ENCODE data around the gene SLC4A3. TPM values are rescaled to one million over a fixed set of nuclear protein-coding genes. Genes with fewer than 3 reads are reported as not detected.

Gene SLC4A3
- polyA plus RNA-seq, 1 of the 3 experiments (the other 2 are of a cell fraction): 12.3 TPM

DNA sequence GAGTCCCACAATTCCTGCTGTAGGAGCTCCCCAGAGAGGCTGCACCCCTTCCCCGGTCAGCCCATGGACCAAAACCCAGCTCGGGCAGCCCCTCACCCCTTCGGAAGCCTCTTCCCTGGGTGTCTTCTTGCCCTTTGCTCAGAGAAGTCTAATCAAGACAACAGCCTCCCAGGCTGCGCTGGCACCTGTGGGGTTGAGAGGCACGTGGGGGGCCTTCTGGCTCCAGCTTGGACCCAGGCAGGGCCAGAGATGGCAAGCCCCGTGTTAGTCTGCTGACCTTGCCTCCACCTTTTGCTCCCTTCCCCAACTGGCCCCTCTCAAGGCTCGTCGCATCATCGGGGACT lies 10.4 kb downstream of the SLC4A3 start:
- no peak overlapping the region for H3K9ac ChIP-seq
- no peak overlapping the region for H3K27ac ChIP-seq (ENCODE audit: low read depth in 2 of 2, low read length in 1 of 2)
- WGBS (ENCODE audit: low lambda C conversion rate): 79% methylated on average over 5 of the region's 9 CpGs
- no peak for TF ChIP-seq RFX5 (IDR thresholded peaks at IDR 0.05; ENCODE audit: low read length)
- no peak for TF ChIP-seq EZH2phosphoT487 (IDR thresholded peaks at IDR 0.05; ENCODE audit: borderline replicate concordance, low read depth)
- TF ChIP-seq TCF12 (IDR thresholded peaks at IDR 0.05): no peak
- no peak for TF ChIP-seq NRF1 (IDR thresholded peaks at IDR 0.05; ENCODE audit: low read depth, low read length)
- no peak for TF ChIP-seq EP300 (IDR thresholded peaks at IDR 0.05; ENCODE audit: borderline replicate concordance in 1 of 2, low read depth in 1 of 2, low read length in 1 of 2)
- no peak for TF ChIP-seq MEF2A (IDR thresholded peaks at IDR 0.05; ENCODE audit: borderline replicate concordance, low read depth)
- peaks cover 0 to 8% of the 10 kb centered on the region in 2 experiments; a peak in 1 of 4 replicates for H3K4me1 ChIP-seq (ENCODE audit: control insufficient read depth in 1 of 2, insufficient read depth in 2 of 2, low read depth in 1 of 2, low read length in 1 of 2)
- POLR2A ChIA-PET: interaction anchor here (1.3 kb wide), 1 partner anchor 11 kb away, joined by 4 read pairs; no protein-coding TSS in a partner anchor
- H3K4me3 ChIP-seq (ENCODE audit: low read depth in 2 of 2, low read length in 1 of 2): no peak overlapping the region
- H3K9me3 ChIP-seq: no peaks in the 10 kb centered on the region
- H4K20me1 ChIP-seq (ENCODE audit: insufficient read depth): no peaks in the 10 kb centered on the region
- H3K4me2 ChIP-seq: no peak overlapping the region
- H2AFZ ChIP-seq (ENCODE audit: low read depth): no peak overlapping the region
- CTCF ChIA-PET: interaction anchor here (1.0 to 2.1 kb wide), 4 partner anchors 11 to 234 kb away, joined by 3 to 7 read pairs (median 5); no protein-coding TSS in a partner anchor
- H3K27me3 ChIP-seq (ENCODE audit: insufficient read depth): no peaks in the 10 kb centered on the region
- DNase-seq: no peak
- H3K36me3 ChIP-seq (replicated peaks in 1 of 2; ENCODE audit: control insufficient read depth in 1 of 2, insufficient read depth in 2 of 2, low read length in 1 of 2): peaks cover 0 to 3% of the 10 kb centered on the region in 2 experiments
- no peaks in the 10 kb centered on the region for H3K79me2 ChIP-seq (ENCODE audit: insufficient read depth)
- no peaks in the 10 kb centered on the region for H3K9me2 ChIP-seq
- peaks cover 4% of the 10 kb centered on the region for H3F3A ChIP-seq (replicated peaks; ENCODE audit: insufficient read depth)

DNA sequence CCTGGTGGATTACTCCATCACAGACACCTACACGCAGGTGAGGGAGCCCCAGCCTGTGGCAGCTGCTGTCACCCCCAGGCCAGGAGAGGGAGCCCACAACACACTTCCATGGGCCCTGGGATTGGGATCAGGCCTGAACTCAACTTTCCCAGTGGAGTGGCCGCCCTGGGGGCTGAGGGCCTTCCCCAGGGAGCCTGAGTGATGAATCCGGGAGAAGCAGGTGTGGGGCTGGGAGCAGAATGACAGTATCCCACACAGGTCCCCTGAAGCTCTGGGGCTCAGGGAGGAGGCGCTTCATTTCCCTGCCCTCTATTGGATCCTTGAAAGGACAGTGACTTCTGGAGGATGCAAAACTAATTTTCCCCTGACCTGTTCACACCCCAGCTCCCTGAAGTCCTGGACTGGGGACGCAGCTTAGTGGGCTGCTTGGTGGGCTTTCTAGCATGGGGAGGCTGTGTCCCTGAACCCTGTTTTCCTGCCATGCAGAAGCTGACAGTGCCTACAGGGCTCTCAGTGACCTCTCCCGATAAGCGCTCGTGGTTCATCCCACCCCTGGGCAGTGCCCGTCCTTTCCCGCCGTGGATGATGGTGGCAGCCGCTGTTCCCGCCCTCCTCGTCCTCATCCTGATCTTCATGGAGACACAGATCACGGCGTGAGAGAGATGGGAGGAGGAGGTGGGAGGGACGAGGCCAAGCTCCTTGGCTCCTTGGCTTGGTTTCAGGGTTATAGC lies 11.0 kb downstream of the SLC4A3 start:
- TF ChIP-seq RFX5 (IDR thresholded peaks at IDR 0.05; ENCODE audit: low read length) (no peak), USF1 (IDR thresholded peaks at IDR 0.05; ENCODE audit: borderline replicate concordance, low read depth) (no peak), RCOR1 (IDR thresholded peaks at IDR 0.05; ENCODE audit: low read length) (no peak), CHD2 (IDR thresholded peaks at IDR 0.05; ENCODE audit: low read length, partially characterized antibody) (no peak), RAD21 (IDR thresholded peaks at IDR 0.05; ENCODE audit: low read length) (no peak), USF2 (IDR thresholded peaks at IDR 0.05; ENCODE audit: borderline replicate concordance, low read depth, low read length) (no peak), TAF1 (IDR thresholded peaks at IDR 0.05; ENCODE audit: borderline replicate concordance, low read depth, low read length) (no peak), NRF1 (IDR thresholded peaks at IDR 0.05; ENCODE audit: low read depth, low read length) (no peak), IRF3 (IDR thresholded peaks at IDR 0.05; ENCODE audit: low read depth, low read length) (no peak), MAX (IDR thresholded peaks at IDR 0.05; ENCODE audit: low read depth) (no peak), FOXJ3 (CRISPR knock-in tag; IDR thresholded peaks at IDR 0.05) (no peak)
- H3K9me2 ChIP-seq: no peaks in the 10 kb centered on the region
- WGBS (ENCODE audit: low lambda C conversion rate): 89% methylated on average over 16 of the region's 17 CpGs
- DNase-seq: no peak
- H3F3A ChIP-seq (replicated peaks; ENCODE audit: insufficient read depth): peaks cover 4% of the 10 kb centered on the region
- H4K20me1 ChIP-seq (ENCODE audit: insufficient read depth): no peaks in the 10 kb centered on the region
- POLR2A ChIA-PET: interaction anchor here (1.3 kb wide), 1 partner anchor 12 kb away, joined by 4 read pairs; no protein-coding TSS in a partner anchor
- no peaks in the 10 kb centered on the region for H3K9me3 ChIP-seq
- no peak overlapping the region for H2AFZ ChIP-seq (ENCODE audit: low read depth)
- H3K9ac ChIP-seq: no peak overlapping the region
- no peak overlapping the region for H3K4me3 ChIP-seq (ENCODE audit: low read depth in 2 of 2, low read length in 1 of 2)
- CTCF ChIA-PET: interaction anchor here (0.6 to 1.7 kb wide), 4 partner anchors 10 to 235 kb away, joined by 3 to 6 read pairs (median 4); no protein-coding TSS in a partner anchor
- H3K79me2 ChIP-seq (ENCODE audit: insufficient read depth): no peaks in the 10 kb centered on the region
- peaks cover 0 to 9% of the 10 kb centered on the region in 2 experiments; a peak in 1 of 4 replicates for H3K4me1 ChIP-seq (ENCODE audit: control insufficient read depth in 1 of 2, insufficient read depth in 2 of 2, low read depth in 1 of 2, low read length in 1 of 2)
- no peaks in the 10 kb centered on the region for H3K27me3 ChIP-seq (ENCODE audit: insufficient read depth)
- no peaks in the 10 kb centered on the region for H3K36me3 ChIP-seq (replicated peaks in 1 of 2; ENCODE audit: control insufficient read depth in 1 of 2, insufficient read depth in 2 of 2, low read length in 1 of 2)
- no peak overlapping the region for H3K27ac ChIP-seq (ENCODE audit: low read depth in 2 of 2, low read length in 1 of 2)
- H3K4me2 ChIP-seq: no peak overlapping the region
